NCI-H2081 (cell line): ENCODE results near the gene PSPN.

Experiments used
- DNase-seq, 2 experiments: peaks; one replicate each; lab custom pipeline; 2025; lab: John Stamatoyannopoulos, UW

PSPN gene

DNA sequence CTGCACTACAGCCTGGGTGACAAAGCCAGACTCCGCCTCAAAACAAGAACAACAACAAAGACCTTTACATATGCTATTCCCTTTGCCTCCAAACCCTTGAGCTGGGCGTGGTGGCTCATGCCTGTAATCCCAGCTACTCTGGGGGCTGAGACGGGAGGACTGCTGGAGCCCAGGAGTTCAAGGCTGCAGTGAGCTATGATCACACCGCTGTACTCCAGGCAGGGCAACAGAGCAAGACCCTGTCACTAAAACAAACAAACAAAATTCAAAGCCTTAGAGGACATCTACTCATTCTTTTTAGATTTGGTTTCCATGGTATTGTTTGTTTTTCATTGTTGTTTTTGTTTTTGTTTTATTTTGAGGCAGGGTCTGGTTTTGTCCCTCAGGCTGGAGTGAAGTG, 50.1 kb downstream of the PSPN start:
- no peak for DNase-seq
